Glutamatergic neuron (in vitro differentiated cells): ENCODE results near the gene ZNHIT1. TPM values are rescaled to one million over a fixed set of nuclear protein-coding genes. Genes with fewer than 3 reads are reported as not detected.
"Not testable (repeated sequence)": the region's sequence is repeated elsewhere in the genome, so short reads cannot be mapped to it uniquely, and the experiment has no call there.

Source experiments
- DNase-seq: peaks from one replicate; pipeline ENCODE4 v3.0.0; 2022
- H3K27ac Mint-ChIP-seq: one replicate; pipeline ENCODE4 v1.8.0; 2020; ENCODE audit warnings: mild to moderate bottlenecking, mixed read lengths, inconsistent platforms; ENCODE audit not compliant: unreplicated experiment
- H3K27me3 Mint-ChIP-seq: one replicate; pipeline ENCODE4 v1.8.0; 2020; ENCODE audit warnings: mild to moderate bottlenecking, moderate library complexity, mixed read lengths, inconsistent platforms; ENCODE audit not compliant: unreplicated experiment
- H3K36me3 Mint-ChIP-seq: one replicate; pipeline ENCODE4 v1.8.0; 2020; ENCODE audit warnings: mild to moderate bottlenecking, mixed read lengths, inconsistent platforms; ENCODE audit not compliant: unreplicated experiment
- H3K4me1 Mint-ChIP-seq: one replicate; pipeline ENCODE4 v1.8.0; 2020; ENCODE audit warnings: mild to moderate bottlenecking, low read depth, mixed read lengths, inconsistent platforms; ENCODE audit not compliant: unreplicated experiment
- H3K4me3 Mint-ChIP-seq: one replicate; pipeline ENCODE4 v1.8.0; 2020; ENCODE audit warnings: mild to moderate bottlenecking, mixed read lengths, inconsistent platforms; ENCODE audit not compliant: unreplicated experiment
- H3K9me3 Mint-ChIP-seq: one replicate; pipeline ENCODE4 v1.8.0; 2020; ENCODE audit warnings: mild to moderate bottlenecking, moderate library complexity, mixed read lengths, inconsistent platforms; ENCODE audit not compliant: unreplicated experiment
- CTCF ChIP-seq: fragments of 200-600 bp; sonication (generic); IDR thresholded peaks from one replicate; pipeline ENCODE4 v1.5.0; 2021; ENCODE audit not compliant: partially characterized antibody, unreplicated experiment
- total RNA-seq: library from RNA; stranded (reverse); fragmentation: NEBNext Ultra II Directional; extraction: Animal tissue kit (Norgen Biotek cat#: 25700); gene quantifications from one replicate; pipeline ENCODE4 v1.2.1, GENCODE V29; 2021; ENCODE audit not compliant: unreplicated experiment

The ZNHIT1 gene
- total RNA-seq, 1 donor from 2014 or later, result 60.8 TPM

GRCh38 chr7:101255796-101256195 is 37.8 kb downstream of the ZNHIT1 start:
- no peak overlapping the region for H3K27ac Mint-ChIP-seq

GRCh38 chr7:101258243-101258731 is 40.3 kb downstream of the ZNHIT1 start:
- no peak overlapping the region for H3K27ac Mint-ChIP-seq
- H3K4me3 Mint-ChIP-seq, result no peak overlapping the region
- TF ChIP-seq CTCF, result no peak

More at GRCh38 chr7:101255796-101256195, 37.8 kb downstream of the ZNHIT1 start:
- no peak for TF ChIP-seq CTCF
- H3K36me3 Mint-ChIP-seq, result no peaks in the 10 kb centered on the region
- peaks cover 3% of the 10 kb centered on the region for H3K9me3 Mint-ChIP-seq
- DNase-seq, result no peak
- H3K27me3 Mint-ChIP-seq, result peaks cover 1% of the 10 kb centered on the region
- H3K4me1 Mint-ChIP-seq, result peaks cover 4% of the 10 kb centered on the region
- H3K4me3 Mint-ChIP-seq, result no peak overlapping the region

DNA sequence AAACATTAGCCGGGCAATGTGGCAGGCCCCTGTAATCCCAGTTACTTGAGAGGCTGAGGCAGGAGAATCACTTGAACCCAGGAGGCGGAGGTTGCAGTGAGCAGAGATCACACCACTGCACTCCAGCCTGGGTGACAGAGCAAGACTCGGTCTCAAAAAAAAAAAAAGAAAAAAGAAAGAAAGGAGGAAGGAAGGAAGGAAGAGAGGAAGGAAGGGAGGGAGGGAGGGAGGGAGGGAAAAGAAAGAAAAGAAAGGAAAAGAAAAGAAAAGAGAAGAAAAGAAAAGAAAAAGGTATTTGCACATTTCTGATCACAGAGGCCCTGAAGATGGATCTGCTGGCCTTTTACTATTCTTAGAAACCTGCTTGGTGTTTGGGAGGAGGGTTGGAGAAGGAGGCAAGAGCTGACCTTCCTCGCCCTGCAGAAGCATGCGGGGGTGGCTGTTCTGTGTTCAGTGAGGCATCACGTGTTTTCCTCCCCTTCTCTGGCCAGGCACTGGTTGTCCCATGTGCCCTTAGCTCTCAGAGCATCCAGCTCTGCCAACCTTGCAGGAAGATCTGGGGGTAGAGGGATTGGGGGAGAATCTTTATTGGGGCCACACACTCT is 46.2 kb downstream of the ZNHIT1 start:
- H3K9me3 Mint-ChIP-seq, DNase-seq, H3K27me3 Mint-ChIP-seq, H3K4me1 Mint-ChIP-seq, H3K27ac Mint-ChIP-seq, H3K4me3 Mint-ChIP-seq, H3K36me3 Mint-ChIP-seq: not testable (repeated sequence)

More at GRCh38 chr7:101258243-101258731, 40.3 kb downstream of the ZNHIT1 start:
- H3K27me3 Mint-ChIP-seq, result no peaks in the 10 kb centered on the region
- no peaks in the 10 kb centered on the region for H3K36me3 Mint-ChIP-seq
- DNase-seq, result no peak
- peaks cover 3% of the 10 kb centered on the region for H3K9me3 Mint-ChIP-seq
- H3K4me1 Mint-ChIP-seq, result no peaks in the 10 kb centered on the region

DNA sequence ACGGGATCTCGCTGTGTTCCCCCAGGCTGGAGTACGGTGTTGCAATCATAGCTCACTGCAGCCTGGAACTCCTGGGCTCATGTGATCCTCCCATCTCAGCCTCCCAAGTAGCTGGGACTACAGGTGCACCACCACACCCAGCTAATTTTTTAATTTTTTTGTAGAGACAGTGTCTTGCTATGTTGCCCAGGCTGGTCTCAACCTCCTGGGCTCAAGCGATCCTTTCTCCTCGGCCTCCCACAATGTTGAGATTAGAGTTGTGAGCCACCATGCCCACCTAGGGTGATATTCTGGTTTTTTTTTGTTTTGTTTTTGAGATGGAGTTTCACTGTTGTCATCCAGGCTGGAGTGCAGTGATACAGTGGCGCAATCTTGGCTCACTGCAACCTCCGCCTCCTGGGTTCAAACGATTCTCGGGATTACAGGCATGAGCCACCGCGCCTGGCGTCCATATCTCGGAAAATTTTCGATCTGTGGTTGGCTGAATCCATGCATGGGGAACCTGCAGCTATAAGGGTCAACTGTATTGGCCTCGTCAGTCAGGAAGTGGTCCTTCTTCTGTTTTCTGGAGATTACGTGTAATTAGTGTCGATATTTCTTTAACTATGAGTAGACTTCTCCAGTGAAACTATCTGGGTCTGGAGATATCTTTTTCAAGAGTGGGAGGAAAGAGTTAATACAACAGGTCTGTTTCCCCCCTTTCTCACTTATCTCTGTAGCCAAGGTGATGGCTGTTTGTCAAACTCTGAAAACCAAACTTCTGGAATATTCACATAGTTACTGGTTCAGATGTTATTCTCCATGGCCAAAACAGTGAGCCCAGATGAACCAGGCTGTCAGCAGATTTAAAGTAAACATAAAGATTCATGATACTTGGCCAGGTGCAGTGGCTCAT is 47.9 kb downstream of the ZNHIT1 start:
- no peak overlapping the region for H3K27ac Mint-ChIP-seq
- H3K4me3 Mint-ChIP-seq, result no peak overlapping the region
- DNase-seq, result no peak
- no peaks in the 10 kb centered on the region for H3K36me3 Mint-ChIP-seq
- H3K27me3 Mint-ChIP-seq, result no peaks in the 10 kb centered on the region
- no peaks in the 10 kb centered on the region for H3K4me1 Mint-ChIP-seq
- no peak for TF ChIP-seq CTCF
- peaks cover 2% of the 10 kb centered on the region for H3K9me3 Mint-ChIP-seq

DNA sequence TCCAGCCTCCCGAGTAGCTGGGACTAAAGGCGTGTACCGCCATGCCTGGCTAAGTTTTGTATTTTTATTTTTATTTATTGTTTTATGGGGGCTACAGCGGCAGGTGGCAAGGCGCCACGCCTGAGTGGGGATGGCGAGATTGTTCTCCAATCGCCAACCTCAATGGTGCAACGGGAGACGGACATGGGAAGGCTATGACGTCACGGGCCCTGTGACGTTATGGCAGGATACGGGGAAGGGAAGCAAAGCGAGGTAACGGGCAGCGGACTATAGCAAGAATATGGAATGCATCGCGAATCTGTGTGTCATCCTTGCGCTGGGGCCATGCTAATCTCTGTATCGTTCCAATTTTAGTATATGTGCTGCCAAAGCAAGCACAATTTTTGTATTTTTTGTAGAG is 51.7 kb downstream of the ZNHIT1 start:
- Mint-ChIP-seq H3K27ac (no peak overlapping the region), H3K4me1 (no peaks in the 10 kb centered on the region)

More for the DNA sequence above, 51.7 kb downstream of the ZNHIT1 start:
- no peak for TF ChIP-seq CTCF
- Mint-ChIP-seq H3K36me3 (no peaks in the 10 kb centered on the region), H3K27me3 (no peaks in the 10 kb centered on the region), H3K9me3 (peaks cover 2% of the 10 kb centered on the region), H3K4me3 (no peak overlapping the region)
- DNase-seq, result no peak
